Fibroblast of peridontal ligament (primary cell): ENCODE results near the gene CADPS2.
A peak's percentile ranks its signal among the peaks of the same experiment; 100 is the strongest.

Experiments
- DNase-seq: peaks from one replicate; pipeline ENCODE4 v3.0.0-alpha.2; 2010; ENCODE audit errors: extremely low read depth

The CADPS2 gene

GRCh38 chr7:122454776-122455507 is 431.3 kb downstream of the CADPS2 start:
- DNase-seq: no peak

- no peak for DNase-seq
Measured at GRCh38 chr7:122453432-122453831, 432.8 kb downstream of the CADPS2 start.

GRCh38 chr7:122448893-122449589 is 437.2 kb downstream of the CADPS2 start:
- no peak for DNase-seq

- no peak for DNase-seq
Measured at GRCh38 chr7:122442929-122443328, 443.3 kb downstream of the CADPS2 start.

- DNase-seq: no peak
Measured at GRCh38 chr7:122438492-122438891, 447.8 kb downstream of the CADPS2 start.

GRCh38 chr7:122438006-122438405 is 448.3 kb downstream of the CADPS2 start:
- no peak for DNase-seq

- DNase-seq: no peak
Measured at GRCh38 chr7:122433765-122434164, 452.5 kb downstream of the CADPS2 start.

- DNase-seq: peak; percentile 69
Measured at GRCh38 chr7:122430710-122431109, 455.6 kb downstream of the CADPS2 start.

- no peak for DNase-seq
Measured at GRCh38 chr7:122429926-122430325, 456.3 kb downstream of the CADPS2 start.

- DNase-seq: no peak
Measured at GRCh38 chr7:122425731-122426130, 460.5 kb downstream of the CADPS2 start.

GRCh38 chr7:122423591-122423990 is 462.7 kb downstream of the CADPS2 start:
- no peak for DNase-seq

GRCh38 chr7:122416336-122416735 is 469.9 kb downstream of the CADPS2 start:
- DNase-seq: peak; percentile 9

GRCh38 chr7:122415510-122415909 is 470.8 kb downstream of the CADPS2 start:
- no peak for DNase-seq

- no peak for DNase-seq
Measured at GRCh38 chr7:122413339-122413738, 472.9 kb downstream of the CADPS2 start.

GRCh38 chr7:122412883-122413282 is 473.4 kb downstream of the CADPS2 start:
- peak; percentile 90 for DNase-seq

GRCh38 chr7:122412441-122412840 is 473.8 kb downstream of the CADPS2 start:
- peak; percentile 23 for DNase-seq

- no peak for DNase-seq
Measured at GRCh38 chr7:122407195-122407594, 479.1 kb downstream of the CADPS2 start.

- DNase-seq: no peak
Measured at GRCh38 chr7:122403113-122403512, 483.1 kb downstream of the CADPS2 start.

GRCh38 chr7:122402235-122402634 is 484.0 kb downstream of the CADPS2 start:
- no peak for DNase-seq

GRCh38 chr7:122397381-122397780 is 488.9 kb downstream of the CADPS2 start:
- DNase-seq: no peak

- no peak for DNase-seq
Measured at GRCh38 chr7:122394512-122394911, 491.7 kb downstream of the CADPS2 start.

- DNase-seq: no peak
Measured at GRCh38 chr7:122384528-122384927, 501.7 kb downstream of the CADPS2 start.

- DNase-seq: no peak
Measured at GRCh38 chr7:122383934-122384333, 502.3 kb downstream of the CADPS2 start.
